T-helper 2 cell treated with Interferon-gamma antibody and Interleukin-4, amounts not matched to agents 5 μg/mL and 100 μg/mL, for 36 hours (primary cell): ENCODE results near the gene PANK1.
"Not testable (repeated sequence)": the region's sequence is repeated elsewhere in the genome, so short reads cannot be mapped to it uniquely, and the experiment has no call there.

Experiments used
- DNase-seq: peaks from one replicate; pipeline ENCODE4 v3.0.0; 2021; ENCODE audit warnings: low spot score
- H3K27ac Mint-ChIP-seq: one replicate; pipeline ENCODE4 v1.8.0; 2021; ENCODE audit warnings: mild to moderate bottlenecking, mixed read lengths
- H3K27me3 Mint-ChIP-seq: one replicate; pipeline ENCODE4 v1.8.0; 2021; ENCODE audit warnings: low read depth, mixed read lengths
- H3K36me3 Mint-ChIP-seq: one replicate; pipeline ENCODE4 v1.8.0; 2021; ENCODE audit warnings: low read depth, mixed read lengths
- H3K4me1 Mint-ChIP-seq: one replicate; pipeline ENCODE4 v1.8.0; 2021; ENCODE audit warnings: low read depth, mixed read lengths
- H3K4me3 Mint-ChIP-seq: one replicate; pipeline ENCODE4 v1.8.0; 2022; ENCODE audit warnings: mild to moderate bottlenecking, moderate library complexity, mixed read lengths
- H3K9me3 Mint-ChIP-seq: one replicate; pipeline ENCODE4 v1.8.0; 2021; ENCODE audit warnings: mixed read lengths

PANK1 gene

GRCh38 chr10:89622151-89622550, 22.9 kb downstream of the PANK1 start:
- Mint-ChIP-seq H3K27me3 (no peaks in the 10 kb centered on the region), H3K4me1 (peaks cover 3% of the 10 kb centered on the region), H3K4me3 (no peak overlapping the region), H3K27ac (no peak overlapping the region), H3K36me3 (peaks cover 5% of the 10 kb centered on the region), H3K9me3 (peaks cover 15% of the 10 kb centered on the region)
- no peak for DNase-seq

GRCh38 chr10:89621438-89621837, 23.6 kb downstream of the PANK1 start:
- Mint-ChIP-seq H3K36me3 (peaks cover 5% of the 10 kb centered on the region), H3K4me3 (no peak overlapping the region)

GRCh38 chr10:89620296-89620695, 24.7 kb downstream of the PANK1 start:
- peaks cover 11% of the 10 kb centered on the region for H3K4me1 Mint-ChIP-seq
- H3K27me3 Mint-ChIP-seq = not testable (repeated sequence)

More at GRCh38 chr10:89621438-89621837, 23.6 kb downstream of the PANK1 start:
- H3K9me3 Mint-ChIP-seq = peaks cover 15% of the 10 kb centered on the region
- DNase-seq = no peak
- H3K27ac Mint-ChIP-seq = no peak overlapping the region
- peaks cover 3% of the 10 kb centered on the region for H3K4me1 Mint-ChIP-seq
- H3K27me3 Mint-ChIP-seq = no peaks in the 10 kb centered on the region

GRCh38 chr10:89615824-89616223, 29.2 kb downstream of the PANK1 start:
- DNase-seq = no peak
- H3K9me3 Mint-ChIP-seq = peaks cover 15% of the 10 kb centered on the region
- no peak overlapping the region for H3K27ac Mint-ChIP-seq
- no peak overlapping the region for H3K4me3 Mint-ChIP-seq
- H3K27me3 Mint-ChIP-seq = no peaks in the 10 kb centered on the region
- peaks cover 18% of the 10 kb centered on the region for H3K4me1 Mint-ChIP-seq
- H3K36me3 Mint-ChIP-seq = peaks cover 4% of the 10 kb centered on the region

More at GRCh38 chr10:89620296-89620695, 24.7 kb downstream of the PANK1 start:
- not testable (repeated sequence) for H3K36me3 Mint-ChIP-seq, DNase-seq, H3K4me3 Mint-ChIP-seq, H3K27ac Mint-ChIP-seq
- H3K9me3 Mint-ChIP-seq = peaks cover 15% of the 10 kb centered on the region

- no peak overlapping the region for H3K27ac Mint-ChIP-seq
- H3K27me3 Mint-ChIP-seq = no peaks in the 10 kb centered on the region
- H3K4me1 Mint-ChIP-seq = peaks cover 21% of the 10 kb centered on the region
Measured at GRCh38 chr10:89615112-89615511, 29.9 kb downstream of the PANK1 start.

GRCh38 chr10:89613582-89613981, 31.5 kb downstream of the PANK1 start:
- H3K36me3 Mint-ChIP-seq = peaks cover 4% of the 10 kb centered on the region

More at GRCh38 chr10:89615112-89615511, 29.9 kb downstream of the PANK1 start:
- H3K36me3 Mint-ChIP-seq = peaks cover 2% of the 10 kb centered on the region
- H3K9me3 Mint-ChIP-seq = peaks cover 10% of the 10 kb centered on the region
- no peak overlapping the region for H3K4me3 Mint-ChIP-seq
- no peak for DNase-seq

GRCh38 chr10:89611282-89611681, 33.8 kb downstream of the PANK1 start:
- no peaks in the 10 kb centered on the region for H3K27me3 Mint-ChIP-seq

More at GRCh38 chr10:89613582-89613981, 31.5 kb downstream of the PANK1 start:
- Mint-ChIP-seq H3K4me3 (no peak overlapping the region), H3K27ac (no peak overlapping the region), H3K27me3 (no peaks in the 10 kb centered on the region), H3K4me1 (peaks cover 22% of the 10 kb centered on the region), H3K9me3 (no peaks in the 10 kb centered on the region)
- DNase-seq = no peak

GRCh38 chr10:89609833-89610346, 35.2 kb downstream of the PANK1 start:
- no peaks in the 10 kb centered on the region for H3K9me3 Mint-ChIP-seq
- H3K27me3 Mint-ChIP-seq = no peaks in the 10 kb centered on the region
- peaks cover 4% of the 10 kb centered on the region for H3K36me3 Mint-ChIP-seq
- peak; percentile 9 for DNase-seq
- H3K4me1 Mint-ChIP-seq = peaks cover 6% of the 10 kb centered on the region
- H3K4me3 Mint-ChIP-seq = no peak overlapping the region
- H3K27ac Mint-ChIP-seq = no peak overlapping the region

More at GRCh38 chr10:89611282-89611681, 33.8 kb downstream of the PANK1 start:
- Mint-ChIP-seq H3K36me3 (peaks cover 4% of the 10 kb centered on the region), H3K4me3 (no peak overlapping the region), H3K4me1 (peaks cover 19% of the 10 kb centered on the region), H3K27ac (no peak overlapping the region), H3K9me3 (no peaks in the 10 kb centered on the region)
- DNase-seq = no peak

- Mint-ChIP-seq H3K4me3 (no peak overlapping the region), H3K27ac (no peak overlapping the region), H3K27me3 (no peaks in the 10 kb centered on the region), H3K9me3 (no peaks in the 10 kb centered on the region), H3K4me1 (no peaks in the 10 kb centered on the region), H3K36me3 (peaks cover 1% of the 10 kb centered on the region)
- no peak for DNase-seq
Measured at GRCh38 chr10:89604200-89604599, 40.8 kb downstream of the PANK1 start.

GRCh38 chr10:89602919-89603318, 42.1 kb downstream of the PANK1 start:
- Mint-ChIP-seq H3K27ac (no peak overlapping the region), H3K4me1 (no peaks in the 10 kb centered on the region), H3K36me3 (peaks cover 4% of the 10 kb centered on the region), H3K27me3 (no peaks in the 10 kb centered on the region), H3K9me3 (no peaks in the 10 kb centered on the region), H3K4me3 (no peak overlapping the region)
- DNase-seq = no peak

- no peak overlapping the region for H3K27ac Mint-ChIP-seq
Measured at GRCh38 chr10:89601728-89602361, 43.2 kb downstream of the PANK1 start.

GRCh38 chr10:89600041-89600440, 45.0 kb downstream of the PANK1 start:
- H3K36me3 Mint-ChIP-seq = peaks cover 4% of the 10 kb centered on the region
- H3K27me3 Mint-ChIP-seq = no peaks in the 10 kb centered on the region
- H3K9me3 Mint-ChIP-seq = no peaks in the 10 kb centered on the region
- no peak overlapping the region for H3K27ac Mint-ChIP-seq
- H3K4me1 Mint-ChIP-seq = no peaks in the 10 kb centered on the region
- no peak for DNase-seq
- H3K4me3 Mint-ChIP-seq = no peak overlapping the region

More at GRCh38 chr10:89601728-89602361, 43.2 kb downstream of the PANK1 start:
- Mint-ChIP-seq H3K27me3 (no peaks in the 10 kb centered on the region), H3K36me3 (peaks cover 4% of the 10 kb centered on the region), H3K4me3 (no peak overlapping the region), H3K9me3 (no peaks in the 10 kb centered on the region), H3K4me1 (no peaks in the 10 kb centered on the region)
- DNase-seq = no peak

GRCh38 chr10:89593043-89593442, 52.0 kb downstream of the PANK1 start:
- Mint-ChIP-seq H3K27me3 (no peaks in the 10 kb centered on the region), H3K27ac (no peak overlapping the region), H3K4me3 (no peak overlapping the region), H3K36me3 (peaks cover 15% of the 10 kb centered on the region), H3K9me3 (no peaks in the 10 kb centered on the region), H3K4me1 (peaks cover 7% of the 10 kb centered on the region)
- no peak for DNase-seq

GRCh38 chr10:89592539-89592938, 52.5 kb downstream of the PANK1 start:
- H3K36me3 Mint-ChIP-seq = peaks cover 17% of the 10 kb centered on the region
- peaks cover 7% of the 10 kb centered on the region for H3K4me1 Mint-ChIP-seq
- H3K27me3 Mint-ChIP-seq = no peaks in the 10 kb centered on the region
- no peak overlapping the region for H3K27ac Mint-ChIP-seq
- H3K4me3 Mint-ChIP-seq = no peak overlapping the region
- no peaks in the 10 kb centered on the region for H3K9me3 Mint-ChIP-seq
- no peak for DNase-seq
